ENCODE data around the gene TFIP11.
A peak's percentile ranks its signal among the peaks of the same experiment; 100 is the strongest.

Gene TFIP11

GRCh38 chr22:26483043-26483438, 29.2 kb downstream of the TFIP11 start:
- peak overlapping the region; percentile 83 for H3K27ac ChIP-seq
- no peaks in the 10 kb centered on the region for H3K9me3 ChIP-seq (ENCODE audit: control insufficient read depth, low read length)
- H3K4me2 ChIP-seq (ENCODE audit: low read length), result peak overlapping the region; percentile 89
- H3K79me2 ChIP-seq, result peaks cover 3% of the 10 kb centered on the region
- H3K9ac ChIP-seq, result peak overlapping the region; percentile 80
- peaks cover 3% of the 10 kb centered on the region for H3K4me1 ChIP-seq
- H3K4me3 ChIP-seq (ENCODE audit: low read depth, low read length), result peak overlapping the region; percentile 86
- TF ChIP-seq CTCF (IDR thresholded peaks at IDR 0.05), result no peak
- no peaks in the 10 kb centered on the region for H3K27me3 ChIP-seq (ENCODE audit: control insufficient read depth, insufficient read depth, low read length)
- H3K36me3 ChIP-seq (ENCODE audit: control insufficient read depth, insufficient read depth, low read length), result no peaks in the 10 kb centered on the region
- H2AFZ ChIP-seq, result peak overlapping the region; percentile 93

GRCh38 chr22:26482161-26482560, 30.1 kb downstream of the TFIP11 start:
- no peak overlapping the region for H3K27ac ChIP-seq
- no peak overlapping the region for H3K4me3 ChIP-seq (ENCODE audit: low read depth, low read length)

GRCh38 chr22:26481694-26482093, 30.6 kb downstream of the TFIP11 start:
- Histone ChIP-seq H3K4me2 (ENCODE audit: low read length) (no peak overlapping the region), H3K36me3 (ENCODE audit: control insufficient read depth, insufficient read depth, low read length) (no peaks in the 10 kb centered on the region), H3K27me3 (ENCODE audit: control insufficient read depth, insufficient read depth, low read length) (no peaks in the 10 kb centered on the region), H3K4me3 (ENCODE audit: low read depth, low read length) (no peak overlapping the region), H3K4me1 (peaks cover 3% of the 10 kb centered on the region), H3K9me3 (ENCODE audit: control insufficient read depth, low read length) (no peaks in the 10 kb centered on the region), H3K27ac (no peak overlapping the region), H3K9ac (no peak overlapping the region), H2AFZ (no peak overlapping the region), H3K79me2 (peaks cover 3% of the 10 kb centered on the region)
- no peak for TF ChIP-seq CTCF (IDR thresholded peaks at IDR 0.05)

More at GRCh38 chr22:26482161-26482560, 30.1 kb downstream of the TFIP11 start:
- no peaks in the 10 kb centered on the region for H3K36me3 ChIP-seq (ENCODE audit: control insufficient read depth, insufficient read depth, low read length)
- TF ChIP-seq CTCF (IDR thresholded peaks at IDR 0.05), result no peak
- H3K27me3 ChIP-seq (ENCODE audit: control insufficient read depth, insufficient read depth, low read length), result no peaks in the 10 kb centered on the region
- H3K4me1 ChIP-seq, result peaks cover 3% of the 10 kb centered on the region
- H3K9me3 ChIP-seq (ENCODE audit: control insufficient read depth, low read length), result no peaks in the 10 kb centered on the region
- peaks cover 3% of the 10 kb centered on the region for H3K79me2 ChIP-seq
- no peak overlapping the region for H2AFZ ChIP-seq
- no peak overlapping the region for H3K4me2 ChIP-seq (ENCODE audit: low read length)
- H3K9ac ChIP-seq, result no peak overlapping the region

- H3K9me3 ChIP-seq (ENCODE audit: control insufficient read depth, low read length), result no peaks in the 10 kb centered on the region
- H3K27ac ChIP-seq, result no peak overlapping the region
- no peak overlapping the region for H2AFZ ChIP-seq
- H3K9ac ChIP-seq, result no peak overlapping the region
- H3K79me2 ChIP-seq, result peaks cover 3% of the 10 kb centered on the region
- H3K4me1 ChIP-seq, result peaks cover 3% of the 10 kb centered on the region
- H3K4me2 ChIP-seq (ENCODE audit: low read length), result no peak overlapping the region
- H3K4me3 ChIP-seq (ENCODE audit: low read depth, low read length), result no peak overlapping the region
- TF ChIP-seq CTCF (IDR thresholded peaks at IDR 0.05), result no peak
- no peaks in the 10 kb centered on the region for H3K36me3 ChIP-seq (ENCODE audit: control insufficient read depth, insufficient read depth, low read length)
- no peaks in the 10 kb centered on the region for H3K27me3 ChIP-seq (ENCODE audit: control insufficient read depth, insufficient read depth, low read length)
Observed at GRCh38 chr22:26481112-26481693, 31.1 kb downstream of the TFIP11 start.

GRCh38 chr22:26480611-26480932, 31.7 kb downstream of the TFIP11 start:
- H3K4me1 ChIP-seq, result peaks cover 3% of the 10 kb centered on the region
- TF ChIP-seq CTCF (IDR thresholded peaks at IDR 0.05), result no peak
- no peaks in the 10 kb centered on the region for H3K9me3 ChIP-seq (ENCODE audit: control insufficient read depth, low read length)
- H2AFZ ChIP-seq, result no peak overlapping the region
- no peak overlapping the region for H3K9ac ChIP-seq
- H3K27me3 ChIP-seq (ENCODE audit: control insufficient read depth, insufficient read depth, low read length), result no peaks in the 10 kb centered on the region
- H3K79me2 ChIP-seq, result peaks cover 3% of the 10 kb centered on the region
- H3K27ac ChIP-seq, result no peak overlapping the region
- no peaks in the 10 kb centered on the region for H3K36me3 ChIP-seq (ENCODE audit: control insufficient read depth, insufficient read depth, low read length)
- no peak overlapping the region for H3K4me3 ChIP-seq (ENCODE audit: low read depth, low read length)
- H3K4me2 ChIP-seq (ENCODE audit: low read length), result no peak overlapping the region
